HepG2 (cell line): ENCODE data around the gene COX14. TPM values are rescaled to one million over a fixed set of nuclear protein-coding genes. Genes with fewer than 3 reads are reported as not detected.

Experiments
- AKAP8 ChIP-seq: sonication (generic); formaldehyde crosslinking; IDR thresholded peaks from 2 replicates; pipeline ENCODE4 v1.5.1; 2020; ENCODE audit warnings: mild to moderate bottlenecking, missing genetic modification reagents
- BCLAF1 ChIP-seq: fragments of 450-650 bp; IDR thresholded peaks from 2 replicates; pipeline ENCODE4 v1.6.1; 2017; ENCODE audit warnings: mild to moderate bottlenecking
- ETV5 ChIP-seq: IDR thresholded peaks from 2 replicates; pipeline ENCODE4 v1.6.1; 2018; ENCODE audit warnings: missing biosample characterization, missing genetic modification reagents, inconsistent platforms, borderline replicate concordance
- GRHL1 ChIP-seq: sonication (generic); formaldehyde crosslinking; conservative IDR thresholded peaks from 2 replicates; pipeline ENCODE4 v1.8.0; 2022; ENCODE audit warnings: missing genetic modification reagents
- HBP1 ChIP-seq: IDR thresholded peaks from 2 replicates; pipeline ENCODE4 v1.6.1; 2016; ENCODE audit warnings: low read depth, control low read depth
- HOXA7 ChIP-seq: sonication (generic); formaldehyde crosslinking; IDR thresholded peaks from 2 replicates; pipeline ENCODE4 v1.8.1; 2022; ENCODE audit warnings: mild to moderate bottlenecking, missing genetic modification reagents, moderate library complexity
- NFKB2 ChIP-seq: sonication (generic); formaldehyde crosslinking; IDR thresholded peaks from 2 replicates; pipeline ENCODE4 v1.4.0; 2020; ENCODE audit warnings: missing genetic modification reagents, borderline replicate concordance
- NR2C2 ChIP-seq: sonication (generic); formaldehyde crosslinking; IDR thresholded peaks from 2 replicates; pipeline ENCODE4 v1.4.0; 2020; ENCODE audit warnings: missing genetic modification reagents, mild to moderate bottlenecking, moderate library complexity, borderline replicate concordance
- POGZ ChIP-seq: sonication (generic); formaldehyde crosslinking; IDR thresholded peaks from 2 replicates; pipeline ENCODE4 v1.4.0; 2020; ENCODE audit warnings: mild to moderate bottlenecking, missing genetic modification reagents
- PREB ChIP-seq: sonication (generic); formaldehyde crosslinking; IDR thresholded peaks from 2 replicates; pipeline ENCODE4 v1.4.0; 2020; ENCODE audit warnings: missing genetic modification reagents
- ZFP90 ChIP-seq: sonication (generic); formaldehyde crosslinking; IDR thresholded peaks from 2 replicates; pipeline ENCODE4 v1.8.0; 2022; ENCODE audit warnings: missing genetic modification reagents, mild to moderate bottlenecking, inconsistent platforms, borderline replicate concordance
- ZNF10 ChIP-seq: sonication (generic); formaldehyde crosslinking; IDR thresholded peaks from 2 replicates; pipeline ENCODE4 v1.4.0; 2020; ENCODE audit warnings: mild to moderate bottlenecking, low read depth, missing genetic modification reagents, borderline replicate concordance
- ZNF142 ChIP-seq: sonication (generic); formaldehyde crosslinking; IDR thresholded peaks from 2 replicates; pipeline ENCODE4 v1.4.0; 2020; ENCODE audit warnings: missing genetic modification reagents
- ZNF205 ChIP-seq: IDR thresholded peaks from 2 replicates; pipeline ENCODE4 v1.6.1; 2018; ENCODE audit warnings: missing biosample characterization, missing genetic modification reagents
- ZNF557 ChIP-seq: sonication (generic); formaldehyde crosslinking; IDR thresholded peaks from 2 replicates; pipeline ENCODE4 v1.4.0; 2020; ENCODE audit warnings: missing genetic modification reagents
- polyA plus RNA-seq, 8 experiments: library from polyadenylated mRNA; depleted of rRNA in 3 of 8; stranded (reverse) in 7 of 8; unstranded in 1 of 8; fragments of >200 nt; fragmentation: Illumina TruSeq in 4 of 8; extraction: Trizol in 4 of 8; gene quantifications; 2 replicates each; pipeline versions ENCODE4 v1.2.1 to v1.2.3, GENCODE V29; 2011 to 2016; ENCODE audit warnings: low read depth in 4 of 8, missing spikeins in 1 of 8, mixed read lengths in 1 of 8; ENCODE audit not compliant: insufficient read depth in 1 of 8
- total RNA-seq, 5 experiments: library from RNA; depleted of rRNA; stranded (reverse); fragments of >200 nt; fragmentation: Illumina TruSeq; extraction: Trizol; gene quantifications; 2 replicates each; pipeline ENCODE4 v1.2.3, GENCODE V29; 2016; ENCODE audit warnings: low read depth in 1 of 5

COX14 gene
- total and polyA plus RNA-seq, 2 of the 13 experiments (the other 11 are each of a cell fraction or from before 2014, with no cell fraction given) = 53.0 to 71.6 TPM

GRCh38 chr12:50104417-50105366 lies 7.3 kb upstream of the COX14 start (continued):
- no peak for TF ChIP-seq ZNF557 (CRISPR knock-in tag)
- TF ChIP-seq POGZ (CRISPR knock-in tag) = no peak
- no peak for TF ChIP-seq HOXA7 (CRISPR knock-in tag)
- no peak for TF ChIP-seq ZNF142
- no peak for TF ChIP-seq NFKB2 (CRISPR knock-in tag)
- no peak; the same call in 1 of the 2 replicates for TF ChIP-seq NR2C2 (CRISPR knock-in tag)
- no peak for TF ChIP-seq ZNF205 (CRISPR knock-in tag)
- TF ChIP-seq ZNF10 (CRISPR knock-in tag) = no peak
- TF ChIP-seq PREB = no peak
- TF ChIP-seq ETV5 (CRISPR knock-in tag) = no peak
- 0 out of 2 replicates have a peak, but pooled peaks have one; percentile 49 for TF ChIP-seq HBP1
- no peak for TF ChIP-seq AKAP8
- TF ChIP-seq GRHL1 (CRISPR knock-in tag) = no peak
- no peak for TF ChIP-seq BCLAF1
- no peak for TF ChIP-seq ZFP90 (CRISPR knock-in tag)
